Measurements from ENCODE around the gene HELQ. TPM values are rescaled to one million over a fixed set of nuclear protein-coding genes. Genes with fewer than 3 reads are reported as not detected.

HELQ gene
- total and polyA plus RNA-seq, 2 of the 4 experiments (the other 2 are of a cell fraction) = 8.8 to 9.1 TPM

GRCh38 chr4:83361416-83362103, 94.1 kb downstream of the HELQ start:
- no peak overlapping the region for H3K56ac ChIP-seq (ENCODE audit: extremely low read depth, insufficient read depth, low read length)
- no peaks in the 10 kb centered on the region for H4K20me1 ChIP-seq (ENCODE audit: insufficient read depth, low read length)
- no peaks in the 10 kb centered on the region for H3K36me3 ChIP-seq (ENCODE audit: control insufficient read depth, insufficient read depth, low read length)
- ChIA-PET CTCF (interaction anchor here (0.5 to 1.3 kb wide), 6 partner anchors 11 to 283 kb away, joined by 3 to 6 read pairs (median 4); partner anchors contain the start of genes HELQ and MRPS18C), POLR2A (ENCODE audit: unreplicated experiment) (interaction anchor here (0.6 kb wide), 1 partner anchor 234 kb away, joined by 3 read pairs; no protein-coding TSS in a partner anchor)
- no peak overlapping the region for H2BK15ac ChIP-seq (ENCODE audit: low read depth, low read length)
- H3K79me1 ChIP-seq (ENCODE audit: low read depth in 1 of 2, low read length in 2 of 2) = no peaks in the 10 kb centered on the region
- DNase-seq (no peak), ATAC-seq (ENCODE audit: low read depth) (no peak)
- H3K4me2 ChIP-seq (ENCODE audit: low read depth, low read length) = no peak overlapping the region
- no peak overlapping the region for H3K9ac ChIP-seq (ENCODE audit: low read depth, low read length)
- H3K27ac ChIP-seq (ENCODE audit: insufficient read depth, low read length) = no peak overlapping the region
- H2BK5ac ChIP-seq (ENCODE audit: low read depth, low read length, poor library complexity, severe bottlenecking) = no peak overlapping the region
- H4K5ac ChIP-seq (ENCODE audit: low read depth, low read length) = no peak overlapping the region
- no peak overlapping the region for H2AFZ ChIP-seq (replicated peaks; ENCODE audit: low read length, poor library complexity)
- peaks cover 11% of the 10 kb centered on the region for H3K27me3 ChIP-seq (ENCODE audit: control insufficient read depth, insufficient read depth, low read length)
- H3K18ac ChIP-seq (ENCODE audit: low read depth, low read length) = no peak overlapping the region
- no peak overlapping the region for H3K4ac ChIP-seq (ENCODE audit: low read depth, low read length)
- intact Hi-C loops (cut with micrococcal nuclease) = loop anchor here (1.0 kb wide), 2 partner anchors 94 to 279 kb away; partner anchors contain the start of gene HELQ
- H3K23ac ChIP-seq (ENCODE audit: low read depth, low read length) = no peak overlapping the region
- H3K4me3 ChIP-seq (ENCODE audit: insufficient read depth, low read depth, low read length) = no peak overlapping the region
- 0 out of 2 replicates have a peak, but pooled peaks cover 2% of the 10 kb centered on the region for H3K9me1 ChIP-seq (ENCODE audit: insufficient read depth, low read length)
- H2BK20ac ChIP-seq (ENCODE audit: low read depth, low read length) = no peak overlapping the region
- no peak overlapping the region for H2AK9ac ChIP-seq (replicated peaks; ENCODE audit: low read depth, low read length, poor library complexity)
- H2AK5ac ChIP-seq (ENCODE audit: low read depth, low read length) = no peak overlapping the region
- BruUV-seq (replicated peaks) = no TSS peak
- no peak overlapping the region for H2BK120ac ChIP-seq (ENCODE audit: low read depth, low read length)
- dilution Hi-C loops (cut with HindIII; ENCODE audit: low sequenced_read_pairs, unreplicated experiment) = no loop called here
- no peak overlapping the region for H3K14ac ChIP-seq (replicated peaks; ENCODE audit: low read depth, low read length)
- H3K9me3 ChIP-seq (ENCODE audit: control insufficient read depth, insufficient read depth, low read length) = no peaks in the 10 kb centered on the region
- H4K8ac ChIP-seq (ENCODE audit: low read depth in 2 of 2, low read length in 2 of 2) = no peak overlapping the region
- in situ Hi-C loops (cut with MboI; ENCODE audit: low sequenced_read_pairs) = loop anchor here (10.0 kb wide), 1 partner anchor 273 kb away; no protein-coding TSS in a partner anchor
- TF ChIP-seq CEBPB (IDR thresholded peaks at IDR 0.05; ENCODE audit: low read depth, low read length) = no peak
- no peak for TF ChIP-seq MAZ (IDR thresholded peaks at IDR 0.05; ENCODE audit: borderline replicate concordance, low read depth, low read length)
- TF ChIP-seq FOS (IDR thresholded peaks at IDR 0.05; ENCODE audit: low read depth, low read length) = no peak
- no peak for TF ChIP-seq CTCF (conservative IDR thresholded peaks at IDR 0.05; ENCODE audit: low read depth, low read length)
- TF ChIP-seq POLR2A (IDR thresholded peaks at IDR 0.05; ENCODE audit: low read depth, low read length) = no peak
- no peak for TF ChIP-seq USF2 (IDR thresholded peaks at IDR 0.05; ENCODE audit: low read depth, low read length)
- no peak for TF ChIP-seq NFE2L2 (IDR thresholded peaks at IDR 0.05; ENCODE audit: low read depth, low read length)
- TF ChIP-seq BHLHE40 (IDR thresholded peaks at IDR 0.05; ENCODE audit: low read depth, low read length) = no peak
- no peak for TF ChIP-seq CHD1 (IDR thresholded peaks at IDR 0.05; ENCODE audit: low read depth, low read length)
- no peak for TF ChIP-seq MAFK (IDR thresholded peaks at IDR 0.05; ENCODE audit: low read depth, low read length)
- no peak for TF ChIP-seq RCOR1 (IDR thresholded peaks at IDR 0.05; ENCODE audit: insufficient replicate concordance, low read length)
- TF ChIP-seq RAD21 (IDR thresholded peaks at IDR 0.05; ENCODE audit: low read length) = no peak
- H4K91ac ChIP-seq (ENCODE audit: insufficient read depth, low read depth, low read length) = no peak overlapping the region
- WGBS, 2 experiments (ENCODE audit: extremely low coverage in 2 of 2, insufficient read length in 1 of 2) = no CpG with 5 or more reads among the region's 7 CpGs
- peaks cover 5% of the 10 kb centered on the region for H3K4me1 ChIP-seq (ENCODE audit: control insufficient read depth, insufficient read depth, low read length)

All from IMR-90 (cell line).